GM12891 (cell line): ENCODE results near the gene TSC22D3.

Experiments
- PAX5 ChIP-seq: IDR thresholded peaks from 2 replicates; pipeline ENCODE4 v1.6.1; 2011; ENCODE audit warnings: low read length, moderate library complexity, mild to moderate bottlenecking; ENCODE audit not compliant: insufficient read depth, severe bottlenecking
- POLR2A ChIP-seq: IDR thresholded peaks from 2 replicates; pipeline ENCODE4 v1.6.1; 2011; ENCODE audit warnings: low read depth, low read length, control low read depth
- POLR2AphosphoS5 ChIP-seq: IDR thresholded peaks from 2 replicates; pipeline ENCODE4 v1.6.1; 2011; ENCODE audit warnings: low read depth, low read length, control low read depth
- SPI1 ChIP-seq: IDR thresholded peaks from 2 replicates; pipeline ENCODE4 v1.6.1; 2011; ENCODE audit warnings: low read depth, low read length, control low read depth
- TAF1 ChIP-seq: IDR thresholded peaks from 2 replicates; pipeline ENCODE4 v1.6.1; 2011; ENCODE audit warnings: low read depth, low read length, control low read depth

DNA sequence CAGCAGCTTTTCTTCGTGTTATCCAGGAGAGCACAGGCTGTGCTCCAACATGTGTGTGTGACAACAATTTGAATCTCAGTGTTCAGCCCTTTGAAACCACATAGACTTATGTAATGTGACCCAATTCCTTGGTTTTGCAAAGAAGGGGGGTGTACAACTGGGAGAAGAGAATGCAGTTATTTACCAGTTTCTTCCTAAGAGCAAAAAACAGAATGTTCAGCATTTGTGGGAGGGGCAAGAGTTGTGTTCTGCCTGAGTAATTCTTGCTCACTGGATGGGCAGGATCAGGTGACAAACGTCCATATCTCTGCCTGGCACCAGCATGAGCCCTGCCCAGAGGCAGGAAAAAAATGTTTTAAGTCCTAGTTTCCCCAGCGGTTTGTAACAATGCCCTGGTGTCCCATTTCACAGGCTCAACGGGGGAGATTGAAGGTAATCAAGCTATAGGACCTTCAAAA is 75.2 kb downstream of the TSC22D3 start:
- TF ChIP-seq POLR2A, result no peak
- no peak for TF ChIP-seq POLR2AphosphoS5
- no peak for TF ChIP-seq TAF1
- TF ChIP-seq PAX5, result no peak
- no peak for TF ChIP-seq SPI1
